WTC11 (cell line): Measurements from ENCODE around the gene COL5A1. TPM values are rescaled to one million over a fixed set of nuclear protein-coding genes. Genes with fewer than 3 reads are reported as not detected.

Source experiments
- ATAC-seq: fragments of 200-7000 bp; cut with Tn5 transposase; 2 replicates; pipeline ENCODE4 v1.10.0; 2021; ENCODE audit warnings: mild to moderate bottlenecking, moderate library complexity
- CTCF ChIA-PET: fragments of 300-600 bp; sonication (Branson Sonifier 250); formaldehyde crosslinking; loops from one replicate; lab custom pipeline; 2021; ENCODE audit warnings: antibody characterized with exemption; lab: Charles Lee
- POLR2A ChIA-PET: fragments of 350-600 bp; sonication (Branson Sonifier 250); formaldehyde crosslinking; loops from one replicate; lab custom pipeline; 2021; ENCODE audit warnings: antibody characterized with exemption; lab: Charles Lee
- DNase-seq: peaks from one replicate; pipeline ENCODE4 v3.0.0; 2021; ENCODE audit warnings: low spot score
- H3K27ac Mint-ChIP-seq: 2 replicates; pipeline ENCODE4 v1.8.0; 2021; ENCODE audit warnings: mixed read lengths
- H3K27me3 Mint-ChIP-seq: 2 replicates; pipeline ENCODE4 v1.8.0; 2021; ENCODE audit warnings: low read depth, mild to moderate bottlenecking, moderate library complexity, mixed read lengths
- H3K36me3 Mint-ChIP-seq: 2 replicates; pipeline ENCODE4 v1.8.0; 2021; ENCODE audit warnings: mixed read lengths
- H3K4me1 Mint-ChIP-seq: 2 replicates; pipeline ENCODE4 v1.8.0; 2022; ENCODE audit warnings: mixed read lengths
- H3K4me3 Mint-ChIP-seq: 2 replicates; pipeline ENCODE4 v1.8.0; 2021; ENCODE audit warnings: mild to moderate bottlenecking, moderate library complexity, mixed read lengths
- H3K9me3 Mint-ChIP-seq: 2 replicates; pipeline ENCODE4 v1.8.0; 2021; ENCODE audit warnings: mixed read lengths
- AFF4 ChIP-seq: sonication (generic); formaldehyde crosslinking; IDR thresholded peaks from 2 replicates; pipeline ENCODE4 v1.8.1; 2023; ENCODE audit warnings: mild to moderate bottlenecking, missing genetic modification reagents, borderline replicate concordance
- ATF2 ChIP-seq: sonication (generic); formaldehyde crosslinking; IDR thresholded peaks from 2 replicates; pipeline ENCODE4 v1.8.1; 2022; ENCODE audit warnings: low read depth, missing genetic modification reagents, borderline replicate concordance
- ATF6 ChIP-seq: sonication (generic); formaldehyde crosslinking; IDR thresholded peaks from 2 replicates; pipeline ENCODE4 v1.8.1; 2023; ENCODE audit warnings: mild to moderate bottlenecking, missing genetic modification reagents
- CREM ChIP-seq: sonication (generic); formaldehyde crosslinking; IDR thresholded peaks from 2 replicates; pipeline ENCODE4 v1.8.1; 2022; ENCODE audit warnings: mild to moderate bottlenecking, missing genetic modification reagents, moderate library complexity
- ELF4 ChIP-seq: sonication (generic); formaldehyde crosslinking; IDR thresholded peaks from 2 replicates; pipeline ENCODE4 v1.8.1; 2022; ENCODE audit warnings: low read depth, mild to moderate bottlenecking, moderate library complexity, missing genetic modification reagents
- ERG ChIP-seq: fragments of 250-450 bp; sonication (Bioruptor Pico); IDR thresholded peaks from 2 replicates; pipeline ENCODE4 v1.8.0; 2021; ENCODE audit warnings: mild to moderate bottlenecking
- FOXP1 ChIP-seq: sonication (generic); formaldehyde crosslinking; IDR thresholded peaks from 2 replicates; pipeline ENCODE4 v1.8.0; 2022; ENCODE audit warnings: missing genetic modification reagents, mild to moderate bottlenecking, moderate library complexity, borderline replicate concordance
- HMGA2 ChIP-seq: fragments of 250-450 bp; sonication (Bioruptor Pico); IDR thresholded peaks from 2 replicates; pipeline ENCODE4 v1.4.0; 2021; ENCODE audit warnings: mild to moderate bottlenecking, moderate library complexity
- IRF2 ChIP-seq: sonication (generic); formaldehyde crosslinking; IDR thresholded peaks from 2 replicates; pipeline ENCODE4 v1.8.0; 2022; ENCODE audit warnings: low read depth, missing genetic modification reagents, borderline replicate concordance
- MYBL2 ChIP-seq: sonication (generic); formaldehyde crosslinking; IDR thresholded peaks from 2 replicates; pipeline ENCODE4 v1.8.1; 2023; ENCODE audit warnings: mild to moderate bottlenecking, moderate library complexity, missing genetic modification reagents
- NFATC4 ChIP-seq: fragments of 250-450 bp; sonication (Bioruptor Pico); IDR thresholded peaks from 2 replicates; pipeline ENCODE4 v1.9.0; 2021; ENCODE audit warnings: mild to moderate bottlenecking
- NFE2L1 ChIP-seq: sonication (generic); formaldehyde crosslinking; IDR thresholded peaks from 2 replicates; pipeline ENCODE4 v1.8.1; 2023; ENCODE audit warnings: missing genetic modification reagents
- NR1H2 ChIP-seq: sonication (generic); formaldehyde crosslinking; IDR thresholded peaks from 2 replicates; pipeline ENCODE4 v1.9.0; 2021; ENCODE audit warnings: mild to moderate bottlenecking, moderate library complexity, missing genetic modification reagents
- NR2C2 ChIP-seq: sonication (generic); formaldehyde crosslinking; IDR thresholded peaks from 2 replicates; pipeline ENCODE4 v1.8.0; 2022; ENCODE audit warnings: mild to moderate bottlenecking, missing genetic modification reagents
- NR3C1 ChIP-seq: sonication (generic); formaldehyde crosslinking; conservative IDR thresholded peaks from 2 replicates; pipeline ENCODE4 v1.8.1; 2023; ENCODE audit warnings: low read depth, mild to moderate bottlenecking, missing genetic modification reagents
- RELA ChIP-seq: sonication (generic); formaldehyde crosslinking; IDR thresholded peaks from 2 replicates; pipeline ENCODE4 v1.8.1; 2022; ENCODE audit warnings: missing genetic modification reagents, mild to moderate bottlenecking, borderline replicate concordance
- RORB ChIP-seq: fragments of 250-450 bp; sonication (Bioruptor Pico); IDR thresholded peaks from 2 replicates; pipeline ENCODE4 v1.9.0; 2021; ENCODE audit warnings: mild to moderate bottlenecking
- SMAD3 ChIP-seq: sonication (generic); formaldehyde crosslinking; IDR thresholded peaks from 2 replicates; pipeline ENCODE4 v1.8.0; 2022; ENCODE audit warnings: missing genetic modification reagents, mild to moderate bottlenecking, borderline replicate concordance
- SMAD4 ChIP-seq: sonication (generic); formaldehyde crosslinking; IDR thresholded peaks from 2 replicates; pipeline ENCODE4 v1.8.0; 2022; ENCODE audit warnings: mild to moderate bottlenecking, missing genetic modification reagents
- TEAD1 ChIP-seq: sonication (generic); formaldehyde crosslinking; IDR thresholded peaks from 2 replicates; pipeline ENCODE4 v1.8.0; 2022; ENCODE audit warnings: mild to moderate bottlenecking, missing genetic modification reagents
- TP53 ChIP-seq: sonication (generic); formaldehyde crosslinking; IDR thresholded peaks from 2 replicates; pipeline ENCODE4 v1.8.1; 2023; ENCODE audit warnings: mild to moderate bottlenecking, missing genetic modification reagents
- USF1 ChIP-seq: sonication (generic); formaldehyde crosslinking; IDR thresholded peaks from 2 replicates; pipeline ENCODE4 v1.8.0; 2022; ENCODE audit warnings: mild to moderate bottlenecking, missing genetic modification reagents
- ZNF423 ChIP-seq: fragments of 250-450 bp; sonication (Bioruptor Pico); IDR thresholded peaks from 2 replicates; pipeline ENCODE4 v2.1.2; 2022; ENCODE audit warnings: mild to moderate bottlenecking, moderate library complexity
- ZNF671 ChIP-seq: fragments of 250-450 bp; sonication (Bioruptor Pico); IDR thresholded peaks from 2 replicates; pipeline ENCODE4 v1.8.0; 2021; ENCODE audit warnings: mild to moderate bottlenecking
- total RNA-seq: library from RNA; stranded (reverse); gene quantifications from 3 replicates; pipeline ENCODE4 v1.2.3, GENCODE V29; 2021

COL5A1 gene
- total RNA-seq, 1 experiment from 2014 or later, result 13.5 TPM

- no peaks in the 10 kb centered on the region for H3K4me1 Mint-ChIP-seq
- ChIA-PET CTCF (no interaction called here), POLR2A (no interaction called here)
- H3K27me3 Mint-ChIP-seq, result no peaks in the 10 kb centered on the region; the same call in 1 of the 2 replicates
- no peaks in the 10 kb centered on the region for H3K36me3 Mint-ChIP-seq
- DNase-seq, result no peak
- no peak overlapping the region for H3K27ac Mint-ChIP-seq
- no peak for ATAC-seq
- no peak overlapping the region for H3K4me3 Mint-ChIP-seq
- no peaks in the 10 kb centered on the region for H3K9me3 Mint-ChIP-seq
- TF ChIP-seq NR2C2 (CRISPR knock-in tag) (no peak), RELA (CRISPR knock-in tag) (no peak), SMAD4 (no peak), NR3C1 (CRISPR knock-in tag) (no peak), FOXP1 (CRISPR knock-in tag) (no peak), USF1 (no peak), ZNF423 (no peak), TEAD1 (no peak), ATF6 (CRISPR knock-in tag) (no peak), TP53 (CRISPR knock-in tag) (no peak), IRF2 (no peak), ATF2 (CRISPR knock-in tag) (no peak), NFATC4 (CRISPR knock-in tag) (no peak), MYBL2 (CRISPR knock-in tag) (no peak), NFE2L1 (CRISPR knock-in tag) (no peak), CREM (no peak), ERG (no peak), RORB (CRISPR knock-in tag) (no peak), ZNF671 (CRISPR knock-in tag) (no peak)
These were observed 239.7 kb downstream of the COL5A1 start for GRCh38 chr9:134881313-134881670.

- ChIA-PET POLR2A (no interaction called here), CTCF (interaction anchor here (1.1 kb wide), 1 partner anchor 103 kb away, joined by 3 read pairs; no protein-coding TSS in a partner anchor)
- Mint-ChIP-seq H3K36me3 (no peaks in the 10 kb centered on the region), H3K4me1 (no peaks in the 10 kb centered on the region), H3K4me3 (no peak overlapping the region), H3K27me3 (no peaks in the 10 kb centered on the region; the same call in 1 of the 2 replicates), H3K27ac (no peak overlapping the region), H3K9me3 (no peaks in the 10 kb centered on the region)
- DNase-seq (no peak), ATAC-seq (no peak)
- TF ChIP-seq HMGA2 (no peak), ZNF671 (CRISPR knock-in tag) (no peak), RORB (CRISPR knock-in tag) (no peak), NR1H2 (CRISPR knock-in tag) (no peak), TP53 (CRISPR knock-in tag) (no peak), SMAD3 (CRISPR knock-in tag) (no peak), NFE2L1 (CRISPR knock-in tag) (no peak), ELF4 (CRISPR knock-in tag) (no peak), AFF4 (CRISPR knock-in tag) (no peak), ERG (no peak), IRF2 (no peak)
These were observed 240.7 kb downstream of the COL5A1 start for GRCh38 chr9:134882204-134882785.
